Erythroblast (primary cell): ENCODE results near the gene C20orf173.

ENCODE experiments used
- GATA1 ChIP-seq: IDR thresholded peaks from 2 replicates; pipeline ENCODE4 v1.6.1; 2011; ENCODE audit warnings: low read depth, mild to moderate bottlenecking, control low read depth, low read length, moderate library complexity
- POLR2A ChIP-seq: IDR thresholded peaks from 2 replicates; pipeline ENCODE4 v1.6.1; 2011; ENCODE audit warnings: mild to moderate bottlenecking, low read length

DNA sequence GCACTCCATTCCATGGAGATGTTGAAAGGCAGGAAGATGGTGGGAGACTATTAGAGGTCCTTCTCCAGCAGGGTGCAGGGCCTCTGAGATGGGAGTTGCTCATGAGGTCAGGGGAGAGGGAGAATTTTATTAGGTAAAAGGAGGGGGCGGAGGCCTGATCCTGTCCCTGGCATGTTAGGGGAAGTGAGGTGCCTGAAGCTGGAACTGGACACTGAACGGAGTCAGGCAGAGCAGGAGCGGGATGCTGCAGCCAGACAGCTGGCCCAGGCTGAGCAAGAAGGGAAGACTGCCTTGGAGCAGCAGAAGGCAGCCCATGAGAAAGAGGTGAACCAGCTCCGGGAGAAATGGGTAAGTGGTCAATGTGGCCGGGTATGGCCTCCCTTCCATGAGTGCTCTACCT is 49.7 kb downstream of the C20orf173 start:
- no peak for TF ChIP-seq POLR2A
- no peak for TF ChIP-seq GATA1
